Breast epithelium (tissue), 3 donors: ENCODE data around the gene PRSS36.

ENCODE experiments used
- POLR2AphosphoS5 ChIP-seq, 3 donors: sonication (generic); formaldehyde crosslinking; IDR thresholded peaks; one replicate each; pipeline ENCODE4 v1.6.1; 2017; ENCODE audit warnings: antibody characterized with exemption in 3 of 3
- TF ChIP-seq, protein P1 (sequence below), 3 donors: fragments of 450-650 bp; IDR thresholded peaks; one replicate each; pipeline ENCODE4 v1.5.1; 2016 to 2017; ENCODE audit warnings: antibody characterized with exemption in 3 of 3, mild to moderate bottlenecking in 3 of 3, moderate library complexity in 3 of 3

DNA sequence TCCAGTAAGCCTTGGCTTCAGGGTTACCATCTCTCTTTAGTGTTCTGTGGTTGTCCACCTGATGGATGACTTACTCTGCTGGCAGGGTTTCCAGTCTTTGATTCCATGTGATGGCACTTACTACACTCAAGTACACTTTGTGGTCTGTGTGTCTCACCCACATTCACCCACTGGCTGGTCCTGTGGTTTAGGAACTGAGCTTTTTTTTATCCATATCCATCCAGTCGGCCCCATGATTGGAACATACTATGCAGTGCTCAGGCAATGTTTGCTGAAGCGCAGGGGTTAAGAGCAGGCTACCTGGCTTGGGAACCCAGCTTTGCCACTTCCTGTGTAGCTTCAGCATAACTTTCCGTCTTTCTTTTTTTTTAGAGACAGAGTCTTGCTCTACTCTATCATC is 27.3 kb upstream of the PRSS36 start:
- TF ChIP-seq, protein P1, sequence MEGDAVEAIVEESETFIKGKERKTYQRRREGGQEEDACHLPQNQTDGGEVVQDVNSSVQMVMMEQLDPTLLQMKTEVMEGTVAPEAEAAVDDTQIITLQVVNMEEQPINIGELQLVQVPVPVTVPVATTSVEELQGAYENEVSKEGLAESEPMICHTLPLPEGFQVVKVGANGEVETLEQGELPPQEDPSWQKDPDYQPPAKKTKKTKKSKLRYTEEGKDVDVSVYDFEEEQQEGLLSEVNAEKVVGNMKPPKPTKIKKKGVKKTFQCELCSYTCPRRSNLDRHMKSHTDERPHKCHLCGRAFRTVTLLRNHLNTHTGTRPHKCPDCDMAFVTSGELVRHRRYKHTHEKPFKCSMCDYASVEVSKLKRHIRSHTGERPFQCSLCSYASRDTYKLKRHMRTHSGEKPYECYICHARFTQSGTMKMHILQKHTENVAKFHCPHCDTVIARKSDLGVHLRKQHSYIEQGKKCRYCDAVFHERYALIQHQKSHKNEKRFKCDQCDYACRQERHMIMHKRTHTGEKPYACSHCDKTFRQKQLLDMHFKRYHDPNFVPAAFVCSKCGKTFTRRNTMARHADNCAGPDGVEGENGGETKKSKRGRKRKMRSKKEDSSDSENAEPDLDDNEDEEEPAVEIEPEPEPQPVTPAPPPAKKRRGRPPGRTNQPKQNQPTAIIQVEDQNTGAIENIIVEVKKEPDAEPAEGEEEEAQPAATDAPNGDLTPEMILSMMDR (IDR thresholded peaks at IDR 0.05) = no peak
- no peak for TF ChIP-seq POLR2AphosphoS5 (IDR thresholded peaks at IDR 0.05)
